Fibroblast of lung (primary cell): Measurements from ENCODE around the gene IL23R.

Experiments
- EZH2 ChIP-seq: IDR thresholded peaks from 2 replicates; pipeline ENCODE4 v1.5.1; 2012; ENCODE audit warnings: low read length, control low read depth, mild to moderate bottlenecking; ENCODE audit errors: missing control alignments
- TF ChIP-seq, protein P1 (sequence below), 2 donors: IDR thresholded peaks in 1 of 2; conservative IDR thresholded peaks in 1 of 2; 1 replicate in 1 of 2; 2 replicates in 1 of 2; pipeline ENCODE4 v1.5.1; 2011 to 2012; ENCODE audit warnings: low read length in 2 of 2, control low read depth in 1 of 2, inconsistent platforms in 1 of 2, low read depth in 1 of 2, mild to moderate bottlenecking in 1 of 2

DNA sequence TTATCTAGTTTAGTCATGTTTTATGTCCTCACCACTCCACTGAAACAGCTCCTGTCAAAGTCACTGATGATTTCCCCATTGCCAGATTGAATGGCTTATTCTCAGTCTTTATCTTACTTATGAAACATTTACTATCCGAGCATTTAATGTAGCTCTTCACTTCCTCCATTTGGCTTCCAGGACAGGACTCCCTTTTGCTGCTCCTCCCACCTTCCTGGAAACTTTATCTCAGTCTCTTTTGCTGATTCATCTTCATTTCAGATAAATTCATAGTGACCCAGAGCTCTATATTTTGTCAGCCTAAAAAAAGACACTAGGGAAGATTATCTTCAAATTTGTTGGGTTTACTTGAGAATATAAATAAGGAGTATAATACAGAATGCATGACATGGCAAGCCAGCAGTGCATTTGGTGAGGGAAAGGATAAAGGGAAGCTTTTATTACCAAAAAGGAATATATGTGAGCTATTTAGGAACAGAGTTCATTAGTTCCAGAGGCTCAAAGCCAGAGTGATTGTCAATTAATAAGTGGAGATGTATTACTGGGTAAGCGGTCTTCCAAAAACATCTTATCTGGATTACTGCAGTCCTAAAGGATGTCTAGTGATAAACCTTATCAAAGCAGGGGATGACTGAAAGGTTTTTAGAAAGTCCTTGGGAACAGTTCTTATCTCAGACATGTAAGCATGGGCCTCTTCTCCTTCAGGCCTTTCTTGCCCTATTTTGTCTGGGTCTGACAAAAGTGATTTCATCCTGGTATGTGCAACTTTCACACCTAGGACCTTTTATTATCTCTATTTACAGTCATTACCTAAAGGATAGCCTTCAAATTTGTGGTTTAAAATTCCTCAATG, 25.6 kb downstream of the IL23R start:
- TF ChIP-seq, protein P1, sequence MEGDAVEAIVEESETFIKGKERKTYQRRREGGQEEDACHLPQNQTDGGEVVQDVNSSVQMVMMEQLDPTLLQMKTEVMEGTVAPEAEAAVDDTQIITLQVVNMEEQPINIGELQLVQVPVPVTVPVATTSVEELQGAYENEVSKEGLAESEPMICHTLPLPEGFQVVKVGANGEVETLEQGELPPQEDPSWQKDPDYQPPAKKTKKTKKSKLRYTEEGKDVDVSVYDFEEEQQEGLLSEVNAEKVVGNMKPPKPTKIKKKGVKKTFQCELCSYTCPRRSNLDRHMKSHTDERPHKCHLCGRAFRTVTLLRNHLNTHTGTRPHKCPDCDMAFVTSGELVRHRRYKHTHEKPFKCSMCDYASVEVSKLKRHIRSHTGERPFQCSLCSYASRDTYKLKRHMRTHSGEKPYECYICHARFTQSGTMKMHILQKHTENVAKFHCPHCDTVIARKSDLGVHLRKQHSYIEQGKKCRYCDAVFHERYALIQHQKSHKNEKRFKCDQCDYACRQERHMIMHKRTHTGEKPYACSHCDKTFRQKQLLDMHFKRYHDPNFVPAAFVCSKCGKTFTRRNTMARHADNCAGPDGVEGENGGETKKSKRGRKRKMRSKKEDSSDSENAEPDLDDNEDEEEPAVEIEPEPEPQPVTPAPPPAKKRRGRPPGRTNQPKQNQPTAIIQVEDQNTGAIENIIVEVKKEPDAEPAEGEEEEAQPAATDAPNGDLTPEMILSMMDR (conservative IDR thresholded peaks at IDR 0.05 in 1 of 2, IDR thresholded peaks at IDR 0.05 in 1 of 2; ENCODE audit: low read depth in 1 of 2, low read length in 2 of 2): no peak
- no peak for TF ChIP-seq EZH2
